ENCODE data around the gene DSP. TPM values are rescaled to one million over a fixed set of nuclear protein-coding genes. Genes with fewer than 3 reads are reported as not detected.

The DSP gene
- total and polyA plus RNA-seq, 2 of the 13 experiments (the other 11 are each of a cell fraction or from before 2014, with no cell fraction given) = 89.8 to 117 TPM

DNA sequence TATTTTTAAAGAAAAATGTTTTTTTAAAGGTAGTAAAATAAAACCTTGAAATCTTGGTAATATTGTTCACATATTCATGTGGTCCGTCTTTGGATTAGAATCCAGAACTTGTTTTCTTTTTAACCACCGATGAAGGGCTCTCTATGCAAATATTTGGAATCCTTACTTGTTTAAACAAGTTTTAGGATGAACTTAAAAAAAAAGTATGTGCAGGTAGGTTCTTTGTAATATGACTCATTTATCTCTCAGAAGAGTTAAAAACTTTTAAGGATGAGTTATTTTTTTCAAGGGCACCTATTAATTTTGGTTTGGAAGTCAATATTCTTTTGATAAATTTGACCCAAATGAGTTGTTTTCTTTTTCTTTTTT lies 8.9 kb downstream of the DSP start (continued):
- TF ChIP-seq CENPBD1 (CRISPR knock-in tag; IDR thresholded peaks at IDR 0.05; ENCODE audit: borderline replicate concordance, low read depth) = no peak
- TF ChIP-seq GATAD2A (CRISPR knock-in tag; IDR thresholded peaks at IDR 0.05) = peak; percentile 87
- TF ChIP-seq RXRB (CRISPR knock-in tag; IDR thresholded peaks at IDR 0.05; ENCODE audit: borderline replicate concordance) = peak; percentile 75; the same call in 1 of the 2 replicates
- TF ChIP-seq TCF7 (IDR thresholded peaks at IDR 0.05; ENCODE audit: low read depth) = peak; percentile 56; the same call in 1 of the 2 replicates
- TF ChIP-seq THAP11 (CRISPR knock-in tag; IDR thresholded peaks at IDR 0.05) = peak; percentile 33; the same call in 1 of the 2 replicates
- TF ChIP-seq FOXK2 (IDR thresholded peaks at IDR 0.05) = no peak
- TF ChIP-seq JDP2 (CRISPR knock-in tag; IDR thresholded peaks at IDR 0.05; ENCODE audit: borderline replicate concordance) = no peak
- TF ChIP-seq, protein P1, sequence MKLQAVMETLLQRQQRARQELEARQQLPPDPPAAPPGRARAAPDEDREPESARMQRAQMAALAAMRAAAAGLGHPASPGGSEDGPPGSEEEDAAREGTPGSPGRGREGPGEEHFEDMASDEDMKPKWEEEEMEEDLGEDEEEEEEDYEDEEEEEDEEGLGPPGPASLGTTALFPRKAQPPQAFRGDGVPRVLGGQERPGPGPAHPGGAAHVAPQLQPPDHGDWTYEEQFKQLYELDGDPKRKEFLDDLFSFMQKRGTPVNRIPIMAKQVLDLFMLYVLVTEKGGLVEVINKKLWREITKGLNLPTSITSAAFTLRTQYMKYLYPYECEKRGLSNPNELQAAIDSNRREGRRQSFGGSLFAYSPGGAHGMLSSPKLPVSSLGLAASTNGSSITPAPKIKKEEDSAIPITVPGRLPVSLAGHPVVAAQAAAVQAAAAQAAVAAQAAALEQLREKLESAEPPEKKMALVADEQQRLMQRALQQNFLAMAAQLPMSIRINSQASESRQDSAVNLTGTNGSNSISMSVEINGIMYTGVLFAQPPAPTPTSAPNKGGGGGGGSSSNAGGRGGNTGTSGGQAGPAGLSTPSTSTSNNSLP (IDR thresholded peaks at IDR 0.05; ENCODE audit: low read depth, low read length) = peak; percentile 89
- TF ChIP-seq, protein P2, sequence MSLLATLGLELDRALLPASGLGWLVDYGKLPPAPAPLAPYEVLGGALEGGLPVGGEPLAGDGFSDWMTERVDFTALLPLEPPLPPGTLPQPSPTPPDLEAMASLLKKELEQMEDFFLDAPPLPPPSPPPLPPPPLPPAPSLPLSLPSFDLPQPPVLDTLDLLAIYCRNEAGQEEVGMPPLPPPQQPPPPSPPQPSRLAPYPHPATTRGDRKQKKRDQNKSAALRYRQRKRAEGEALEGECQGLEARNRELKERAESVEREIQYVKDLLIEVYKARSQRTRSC (CRISPR knock-in tag; IDR thresholded peaks at IDR 0.05; ENCODE audit: low read depth) = no peak
- peak; percentile 88 for TF ChIP-seq LCORL (IDR thresholded peaks at IDR 0.05)
- peak; percentile 76 for TF ChIP-seq LCORL (CRISPR knock-in tag; IDR thresholded peaks at IDR 0.05)
- no peak for TF ChIP-seq CENPT (CRISPR knock-in tag; IDR thresholded peaks at IDR 0.05; ENCODE audit: low read depth)
- no peak for TF ChIP-seq KIAA2018 (CRISPR knock-in tag; IDR thresholded peaks at IDR 0.05; ENCODE audit: borderline replicate concordance)
